ENCODE data around the gene NDC1.
"Not testable (repeated sequence)": the region's sequence is repeated elsewhere in the genome, so short reads cannot be mapped to it uniquely, and the experiment has no call there.

NDC1 gene

GRCh38 chr1:53837924-53838653 lies at the start of gene NDC1:
Gene NDC1, minus strand, starts transcription at chr1:53838296. Its CDS starts 35 bp downstream, at chr1:53838261.
- peak; percentile 68 to 99 (median 94) for DNase-seq

DNA sequence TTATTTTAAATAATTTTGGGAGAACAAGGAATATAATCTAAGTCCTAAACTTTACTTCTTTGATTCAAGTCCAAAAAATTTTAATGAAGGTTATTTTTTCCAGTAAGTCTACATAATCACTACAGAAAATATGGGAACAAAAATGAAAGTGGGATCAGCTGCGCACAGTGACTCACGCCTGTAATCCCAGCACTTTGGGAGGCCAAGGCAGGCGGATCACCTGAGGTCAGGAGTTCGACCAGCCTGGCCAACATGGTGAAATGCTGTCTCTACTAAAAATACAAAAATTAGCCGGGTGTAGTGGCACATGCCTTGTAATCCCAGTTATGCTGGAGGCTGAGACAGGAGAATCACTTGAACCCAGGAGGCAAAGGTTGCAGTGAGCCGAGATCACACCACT lies 45.5 kb upstream of the NDC1 start:
- not testable (repeated sequence) for DNase-seq

DNA sequence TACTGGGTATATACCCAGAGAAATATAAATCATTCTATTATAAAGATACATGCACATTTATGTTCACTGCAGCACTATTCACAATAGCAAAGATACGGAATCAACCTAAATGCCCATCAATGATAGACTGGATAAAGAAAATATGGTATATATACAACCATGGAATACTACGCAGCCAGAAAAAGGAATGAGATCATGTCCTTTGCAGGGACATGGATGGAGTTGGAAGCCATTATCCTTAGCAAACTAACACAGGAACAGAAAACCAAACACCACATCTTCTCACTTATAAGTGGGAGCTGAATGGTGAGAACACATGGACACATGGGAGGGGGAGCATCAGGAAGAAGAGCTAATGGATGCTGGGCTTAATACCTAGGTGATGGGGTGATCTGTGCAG lies 43.8 kb upstream of the NDC1 start:
- not testable (repeated sequence) for DNase-seq

- DNase-seq = no peak
Observed at GRCh38 chr1:53878492-53879105, 40.5 kb upstream of the NDC1 start.

- not testable (repeated sequence) for DNase-seq
Observed at GRCh38 chr1:53875150-53875549, 37.1 kb upstream of the NDC1 start.

- DNase-seq = no peak
Observed at GRCh38 chr1:53871773-53872484, 33.8 kb upstream of the NDC1 start.

GRCh38 chr1:53871221-53871620 lies 33.1 kb upstream of the NDC1 start:
- DNase-seq = no peak

- peak in 3 of 14 donors; percentile 5 to 13 (median 6) for DNase-seq
Observed at GRCh38 chr1:53869454-53870117, 31.5 kb upstream of the NDC1 start.

DNA sequence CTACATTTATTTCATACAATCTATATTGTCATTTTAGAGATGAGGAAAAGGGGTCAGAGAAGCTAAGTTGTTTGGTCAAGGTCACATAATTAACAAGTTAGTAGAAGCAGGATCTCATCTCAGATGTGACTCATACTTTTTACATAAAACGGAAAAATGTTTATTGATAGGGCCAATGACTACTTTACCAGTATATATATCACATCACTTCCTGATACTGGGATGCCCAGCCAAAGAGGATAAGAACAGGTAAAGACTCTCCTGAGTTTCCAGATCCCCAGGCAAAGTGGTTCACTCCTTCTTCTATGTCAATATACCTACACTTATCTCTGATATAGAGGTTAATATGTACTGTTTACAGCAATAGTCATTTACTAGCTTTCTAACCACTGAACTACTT lies 30.5 kb upstream of the NDC1 start:
- DNase-seq = no peak

DNA sequence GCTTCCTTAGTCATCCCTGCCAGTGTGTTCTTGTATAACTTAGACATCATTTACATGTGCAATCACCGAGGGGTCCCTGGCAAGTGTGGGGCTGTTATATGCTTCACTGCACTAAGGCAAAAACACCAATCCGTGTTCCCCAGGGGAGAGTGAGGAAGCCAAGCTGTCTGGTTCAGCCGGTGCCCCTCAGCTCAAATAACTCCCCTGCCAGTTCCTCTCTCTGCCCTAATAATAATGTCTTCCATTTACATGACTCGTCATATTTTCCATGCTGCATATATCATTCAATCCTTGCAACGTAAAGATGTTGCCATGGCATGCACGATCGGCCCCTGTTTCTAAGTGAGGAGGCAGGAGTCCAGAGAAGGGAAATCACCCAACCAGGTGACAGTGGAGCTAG lies 24.4 kb upstream of the NDC1 start:
- DNase-seq = no peak

GRCh38 chr1:53860967-53861411 lies 22.9 kb upstream of the NDC1 start:
- peak in 5 of 14 donors; percentile 2 to 10 (median 4) for DNase-seq

DNA sequence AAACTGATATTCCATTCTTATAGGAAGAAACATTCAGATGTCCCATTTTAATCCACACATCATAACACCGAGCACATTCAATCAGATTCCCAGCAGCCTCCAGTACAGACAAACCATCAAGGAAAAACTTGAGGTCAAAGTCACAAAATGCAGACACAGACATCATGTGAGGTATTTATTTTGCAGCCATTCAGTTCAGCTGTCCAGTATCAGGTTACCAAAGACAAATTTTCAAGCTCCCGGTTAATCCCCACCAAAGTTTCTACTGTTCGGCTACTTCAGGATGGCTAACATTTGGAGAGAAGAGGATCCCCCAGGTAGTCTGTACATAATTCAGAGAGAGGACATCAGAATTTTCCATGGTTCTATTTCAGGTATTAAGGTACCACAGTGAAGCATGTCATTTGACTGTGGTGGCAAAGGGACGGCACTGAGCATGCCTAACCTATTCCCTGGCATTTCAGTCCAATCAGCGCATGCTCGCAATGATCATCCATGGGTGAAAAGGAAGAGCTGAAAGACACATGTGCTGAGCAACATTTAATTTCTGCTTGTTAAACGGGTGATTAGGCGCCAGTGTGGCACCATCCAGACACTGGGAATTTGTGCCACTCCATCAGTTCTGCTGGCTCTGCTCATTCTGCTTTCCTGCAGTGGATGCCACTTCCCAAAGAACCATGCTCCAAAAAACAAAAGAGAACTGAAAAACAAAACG lies 13.6 kb upstream of the NDC1 start:
- DNase-seq = no peak

- DNase-seq = no peak
Observed at GRCh38 chr1:53850082-53850673, 12.1 kb upstream of the NDC1 start.

- DNase-seq = no peak
Observed at GRCh38 chr1:53847980-53848379, 9.9 kb upstream of the NDC1 start.

DNA sequence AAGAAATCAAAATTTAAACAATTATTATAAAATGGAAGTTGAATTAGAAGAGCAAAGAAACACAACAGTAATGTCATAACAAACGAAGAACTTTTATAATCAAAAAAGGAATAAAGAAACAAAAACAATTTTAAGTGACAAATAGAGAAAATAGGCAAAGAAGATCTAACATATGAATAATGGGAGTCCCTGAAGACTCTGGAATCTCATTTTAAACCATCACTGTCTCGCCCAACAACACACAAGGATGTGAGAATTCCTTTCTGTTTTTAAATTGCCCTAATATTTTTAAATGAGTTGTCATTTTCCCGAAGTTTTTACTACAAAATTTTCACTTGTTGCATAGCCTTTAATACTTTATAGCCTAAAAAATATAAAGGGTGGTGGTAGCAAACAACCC lies 4.3 kb upstream of the NDC1 start:
- no peak for DNase-seq

GRCh38 chr1:53838654-53838974 lies 518 bp upstream of the NDC1 start:
- DNase-seq = no peak

- no peak for DNase-seq
Observed at GRCh38 chr1:53837646-53837923, 511 bp downstream of the NDC1 start.

GRCh38 chr1:53835491-53835890 lies 2.6 kb downstream of the NDC1 start:
- DNase-seq = no peak

GRCh38 chr1:53834776-53835175 lies 3.3 kb downstream of the NDC1 start:
- DNase-seq = no peak

DNA sequence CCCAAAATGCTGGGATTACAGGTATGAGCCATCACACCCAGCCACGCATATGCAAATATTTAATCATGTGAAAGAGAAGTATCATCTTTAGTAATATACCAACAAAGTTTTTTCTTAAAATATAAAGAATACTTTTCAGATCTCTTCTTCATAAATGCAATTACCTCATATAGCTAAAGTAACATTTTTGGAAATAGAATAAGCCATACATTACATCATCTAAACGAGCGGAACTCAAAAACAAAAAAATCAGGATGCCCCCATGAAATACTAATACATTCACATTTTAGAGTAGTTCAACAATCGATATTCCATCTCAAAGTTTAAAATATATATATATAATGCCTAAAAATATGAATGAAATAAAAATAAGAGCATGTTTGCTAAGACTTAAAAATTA lies 4.7 kb downstream of the NDC1 start:
- no peak for DNase-seq

DNA sequence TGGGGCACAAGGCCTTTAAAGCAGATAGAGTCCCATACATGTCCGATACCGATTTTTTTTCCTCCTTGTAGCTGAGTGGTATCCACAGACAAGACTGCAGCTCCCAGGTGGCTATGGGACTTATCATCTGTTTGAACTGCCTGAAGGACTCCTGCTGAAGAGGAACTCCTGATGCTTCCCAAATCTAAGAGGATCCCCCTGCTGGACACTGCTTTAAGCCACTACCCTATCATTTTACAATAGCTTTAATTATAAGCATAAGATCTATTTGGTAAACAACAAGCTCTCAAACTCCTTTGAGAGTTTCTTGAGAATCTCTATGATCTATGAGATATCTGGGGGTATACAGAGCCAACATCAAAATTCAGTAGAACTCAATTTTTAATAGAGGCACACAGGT lies 11.7 kb downstream of the NDC1 start:
- no peak for DNase-seq

DNA sequence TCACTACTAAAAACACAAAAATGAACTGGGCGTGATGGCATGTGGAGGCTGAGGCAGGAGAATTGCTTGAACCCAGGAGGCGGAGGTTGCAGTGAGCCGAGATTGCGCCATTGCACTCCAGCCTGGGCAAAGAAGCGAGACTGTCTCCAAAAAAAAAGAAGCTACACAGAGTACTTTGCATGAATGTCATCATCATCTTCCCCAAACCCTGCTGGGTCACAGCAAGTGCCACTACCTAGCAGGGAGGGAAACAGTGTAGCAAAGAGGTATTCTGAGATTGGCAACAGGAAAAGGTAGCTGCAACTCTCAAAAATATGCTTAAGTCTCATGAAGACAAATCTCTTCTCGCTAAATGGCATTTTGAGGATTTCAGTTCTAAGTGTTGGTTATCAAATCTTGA lies 12.8 kb downstream of the NDC1 start:
- no peak for DNase-seq

Data from C1 segment of cervical spinal cord (tissue), 14 donors.